ENCODE data around the gene PURB.

GRCh38 chr7:44899443-44899842 is 14.1 kb upstream of the PURB start:
- TF ChIP-seq POLR2A (IDR thresholded peaks at IDR 0.05) (no peak), CTCF (IDR thresholded peaks at IDR 0.05) (no peak)
